ENCODE results near the gene CREB5.
"Not testable (repeated sequence)": the region's sequence is repeated elsewhere in the genome, so short reads cannot be mapped to it uniquely, and the experiment has no call there.

CREB5 gene

DNA sequence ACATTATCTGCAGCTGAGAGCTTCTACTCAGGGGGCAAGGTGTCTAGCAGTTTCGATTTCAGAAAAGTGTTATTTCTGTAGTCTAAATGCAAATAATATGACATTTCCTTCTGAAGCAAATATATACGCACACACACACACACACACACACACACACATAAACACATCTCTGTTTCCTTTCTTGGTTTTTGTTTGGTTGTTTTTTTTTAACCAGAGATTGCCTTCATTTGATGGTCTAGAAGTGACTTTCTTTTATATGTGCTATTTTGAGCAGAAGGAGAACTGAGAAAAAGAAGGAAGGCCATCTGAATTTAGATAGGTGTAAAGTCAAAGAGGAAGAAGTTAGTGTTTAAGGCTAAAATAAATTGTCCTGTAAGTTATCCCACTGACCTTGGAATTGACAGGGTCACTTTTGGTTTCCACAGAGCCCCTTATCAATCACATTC, 403.6 kb downstream of the CREB5 start:
- TF ChIP-seq CTCF (conservative IDR thresholded peaks at IDR 0.05; ENCODE audit: low read length), result no peak
- TF ChIP-seq EZH2phosphoT487 (IDR thresholded peaks at IDR 0.05; ENCODE audit: borderline replicate concordance), result no peak
- no peaks in the 10 kb centered on the region for H3K79me2 ChIP-seq (ENCODE audit: insufficient read depth, low read length)
- H3K9ac ChIP-seq (ENCODE audit: low read depth, low read length, poor library complexity, severe bottlenecking), result no peak overlapping the region
- no peaks in the 10 kb centered on the region for H3K27me3 ChIP-seq (ENCODE audit: insufficient read depth, low read length, poor library complexity, severe bottlenecking)
- no peaks in the 10 kb centered on the region for H4K20me1 ChIP-seq (ENCODE audit: insufficient read depth, low read length, poor library complexity, severe bottlenecking)
- H3K4me3 ChIP-seq (ENCODE audit: low read length, poor library complexity, severe bottlenecking), result no peak overlapping the region
- H3K9me3 ChIP-seq (ENCODE audit: insufficient read depth, low read depth, low read length), result no peaks in the 10 kb centered on the region
- H3K36me3 ChIP-seq (ENCODE audit: insufficient read depth, low read length), result no peaks in the 10 kb centered on the region
- H3K4me2 ChIP-seq (ENCODE audit: low read depth, low read length, poor library complexity, severe bottlenecking), result no peak overlapping the region
- peak overlapping the region; percentile 33; the same call in 1 of the 2 replicates for H2AFZ ChIP-seq (ENCODE audit: low read length)
- no peaks in the 10 kb centered on the region for H3K4me1 ChIP-seq (ENCODE audit: insufficient read depth, low read length, poor library complexity, severe bottlenecking)
- no peaks in the 10 kb centered on the region for H3K9me2 ChIP-seq (replicated peaks; ENCODE audit: low read depth, low read length)
- no peaks in the 10 kb centered on the region for H3F3A ChIP-seq (ENCODE audit: low read depth)

DNA sequence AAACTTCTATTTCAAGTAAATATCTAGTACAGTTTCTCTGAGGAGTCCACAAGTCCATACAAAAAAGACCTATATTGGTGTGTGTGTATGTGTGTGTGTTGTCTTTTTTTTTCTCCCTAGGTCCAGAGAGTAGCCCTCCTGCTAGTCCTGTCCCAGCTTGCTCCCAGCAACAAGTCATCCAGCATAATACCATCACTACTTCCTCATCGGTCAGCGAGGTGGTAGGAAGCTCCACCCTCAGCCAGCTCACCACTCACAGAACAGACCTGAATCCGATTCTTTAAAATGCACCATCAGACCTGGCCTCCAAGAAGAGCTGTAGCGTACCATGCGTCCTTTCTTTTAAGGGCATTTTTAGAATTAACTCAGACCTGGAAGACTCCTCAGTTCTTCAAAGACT, 406.7 kb downstream of the CREB5 start:
- no peaks in the 10 kb centered on the region for H3K9me2 ChIP-seq (replicated peaks; ENCODE audit: low read depth, low read length)
- no peak overlapping the region for H3K4me3 ChIP-seq (ENCODE audit: low read length, poor library complexity, severe bottlenecking)
- no peaks in the 10 kb centered on the region for H3K4me1 ChIP-seq (ENCODE audit: insufficient read depth, low read length, poor library complexity, severe bottlenecking)
- H3K9ac ChIP-seq (ENCODE audit: low read depth, low read length, poor library complexity, severe bottlenecking), result no peak overlapping the region
- no peaks in the 10 kb centered on the region for H3K79me2 ChIP-seq (ENCODE audit: insufficient read depth, low read length)
- no peaks in the 10 kb centered on the region for H4K20me1 ChIP-seq (ENCODE audit: insufficient read depth, low read length, poor library complexity, severe bottlenecking)
- TF ChIP-seq CTCF (conservative IDR thresholded peaks at IDR 0.05; ENCODE audit: low read length), result no peak
- TF ChIP-seq EZH2phosphoT487 (IDR thresholded peaks at IDR 0.05; ENCODE audit: borderline replicate concordance), result no peak
- no peak overlapping the region for H3K4me2 ChIP-seq (ENCODE audit: low read depth, low read length, poor library complexity, severe bottlenecking)
- H3F3A ChIP-seq (ENCODE audit: low read depth), result no peaks in the 10 kb centered on the region
- H3K9me3 ChIP-seq (ENCODE audit: insufficient read depth, low read depth, low read length), result no peaks in the 10 kb centered on the region
- H2AFZ ChIP-seq (ENCODE audit: low read length), result 0 out of 2 replicates have a peak overlapping the region, but pooled peaks have one; percentile 7
- no peaks in the 10 kb centered on the region for H3K36me3 ChIP-seq (ENCODE audit: insufficient read depth, low read length)
- H3K27me3 ChIP-seq (ENCODE audit: insufficient read depth, low read length, poor library complexity, severe bottlenecking), result no peaks in the 10 kb centered on the region

GRCh38 chr7:28823582-28823981, 411.3 kb downstream of the CREB5 start:
- Histone ChIP-seq H3K4me3 (ENCODE audit: low read length, poor library complexity, severe bottlenecking) (no peak overlapping the region), H3F3A (ENCODE audit: low read depth) (no peaks in the 10 kb centered on the region), H3K27me3 (ENCODE audit: insufficient read depth, low read length, poor library complexity, severe bottlenecking) (no peaks in the 10 kb centered on the region), H3K4me1 (ENCODE audit: insufficient read depth, low read length, poor library complexity, severe bottlenecking) (no peaks in the 10 kb centered on the region), H3K4me2 (ENCODE audit: low read depth, low read length, poor library complexity, severe bottlenecking) (no peak overlapping the region), H3K9me2 (replicated peaks; ENCODE audit: low read depth, low read length) (no peaks in the 10 kb centered on the region), H3K9ac (ENCODE audit: low read depth, low read length, poor library complexity, severe bottlenecking) (no peak overlapping the region), H3K79me2 (ENCODE audit: insufficient read depth, low read length) (no peaks in the 10 kb centered on the region), H2AFZ (ENCODE audit: low read length) (no peak overlapping the region), H3K9me3 (ENCODE audit: insufficient read depth, low read depth, low read length) (no peaks in the 10 kb centered on the region), H3K36me3 (ENCODE audit: insufficient read depth, low read length) (no peaks in the 10 kb centered on the region), H4K20me1 (ENCODE audit: insufficient read depth, low read length, poor library complexity, severe bottlenecking) (no peaks in the 10 kb centered on the region)
- no peak for TF ChIP-seq EZH2phosphoT487 (IDR thresholded peaks at IDR 0.05; ENCODE audit: borderline replicate concordance)
- TF ChIP-seq CTCF (conservative IDR thresholded peaks at IDR 0.05; ENCODE audit: low read length), result no peak

DNA sequence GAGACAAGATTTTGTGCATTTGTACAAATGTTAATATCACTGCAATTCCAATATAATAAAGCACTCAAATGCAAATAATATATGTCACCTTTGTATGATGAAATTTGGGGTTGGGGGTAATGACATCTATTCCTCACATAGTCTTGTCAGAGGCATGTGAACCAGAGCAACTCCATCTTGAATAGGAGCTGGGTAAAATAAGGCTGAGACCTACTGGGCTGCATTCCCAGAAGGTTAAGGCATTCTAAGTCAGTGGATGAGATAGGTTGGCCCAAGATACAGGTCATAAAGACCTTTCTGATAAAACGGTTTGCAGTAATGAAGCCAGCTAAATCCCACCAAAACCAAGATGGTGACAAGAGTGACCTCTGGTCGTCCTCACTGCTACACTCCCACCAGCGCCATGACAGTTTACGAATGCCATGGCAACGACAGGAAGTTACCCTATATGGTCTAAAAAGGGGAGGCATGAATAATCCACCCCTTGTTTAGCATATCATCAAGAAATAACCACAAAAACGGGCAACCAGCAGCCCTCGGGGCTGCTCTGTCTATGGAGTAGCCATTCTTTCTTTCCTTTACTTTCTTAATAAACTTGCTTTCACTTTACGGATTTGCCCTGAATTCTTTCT, 413.6 kb downstream of the CREB5 start:
- H3K36me3 ChIP-seq (ENCODE audit: insufficient read depth, low read length); H3K4me1 ChIP-seq (ENCODE audit: insufficient read depth, low read length, poor library complexity, severe bottlenecking); H3F3A ChIP-seq (ENCODE audit: low read depth); H4K20me1 ChIP-seq (ENCODE audit: insufficient read depth, low read length, poor library complexity, severe bottlenecking); H3K27me3 ChIP-seq (ENCODE audit: insufficient read depth, low read length, poor library complexity, severe bottlenecking); H3K79me2 ChIP-seq (ENCODE audit: insufficient read depth, low read length); H3K9me3 ChIP-seq (ENCODE audit: insufficient read depth, low read depth, low read length); H3K4me3 ChIP-seq (ENCODE audit: low read length, poor library complexity, severe bottlenecking); H3K9me2 ChIP-seq (replicated peaks; ENCODE audit: low read depth, low read length); H3K9ac ChIP-seq (ENCODE audit: low read depth, low read length, poor library complexity, severe bottlenecking); H3K4me2 ChIP-seq (ENCODE audit: low read depth, low read length, poor library complexity, severe bottlenecking); H2AFZ ChIP-seq (ENCODE audit: low read length): not testable (repeated sequence)

All from Loucy (cell line).